GM12878 (cell line): ENCODE data around the gene SHB. TPM values are rescaled to one million over a fixed set of nuclear protein-coding genes. Genes with fewer than 3 reads are reported as not detected.
A peak's percentile ranks its signal among the peaks of the same experiment; 100 is the strongest.

ENCODE experiments used
- ATAC-seq: fragments of 200-7000 bp; cut with Tn5 transposase; 3 replicates; pipeline ENCODE4 v1.9.1; 2020; ENCODE audit warnings: mild to moderate bottlenecking, moderate library complexity
- BruUV-seq: library from RNA; stranded (reverse); fragments of 400-500 nt; replicated peaks from 2 replicates; lab custom pipeline; 2021; lab: Mats Ljungman, UMichigan
- CTCF ChIA-PET: fragments of 300-600 bp; sonication (Branson Sonifier 250); formaldehyde crosslinking; extraction: SDS; loops from one replicate; lab custom pipeline; 2021; ENCODE audit warnings: inconsistent platforms; lab: Yijun Ruan, JAX
- POLR2A ChIA-PET: fragments of 350-600 bp; formaldehyde crosslinking; extraction: SDS; loops from one replicate; lab custom pipeline; 2021; ENCODE audit warnings: inconsistent platforms; lab: Charles Lee
- RAD21 ChIA-PET: fragments of 300-600 bp; sonication (Branson Sonifier 250); formaldehyde crosslinking; loops from one replicate; lab custom pipeline; 2023; ENCODE audit warnings: antibody characterized with exemption; ENCODE audit not compliant: unreplicated experiment; lab: Charles Lee
- SMC1A ChIA-PET: fragments of 300-600 bp; sonication (Branson Sonifier 250); formaldehyde crosslinking; loops from one replicate; lab custom pipeline; 2023; ENCODE audit not compliant: unreplicated experiment, uncharacterized antibody; lab: Charles Lee
- DNase-seq: peaks from one replicate; pipeline ENCODE4 v3.0.0-alpha.2; 2011; ENCODE audit warnings: low read depth, low spot score
- FAIRE-seq: peaks from 3 replicates; lab custom pipeline; 2011; peaks lifted over from hg19 to GRCh38; lab: Jason Lieb, UNC
- H2AFZ ChIP-seq: 2 replicates; pipeline ENCODE4 v1.6.0; 2011; ENCODE audit warnings: low read depth, low read length, control low read depth; ENCODE audit not compliant: control insufficient read depth
- H3K27ac ChIP-seq: 2 replicates; pipeline ENCODE4 v1.5.1; 2011; ENCODE audit warnings: control low read depth; ENCODE audit not compliant: control insufficient read depth, insufficient read depth
- H3K27me3 ChIP-seq, 2 experiments: replicated peaks in 1 of 2; 2 replicates each; pipeline versions ENCODE4 v1.6.0 to v1.6.1; 2011; ENCODE audit warnings: low read length in 1 of 2; ENCODE audit not compliant: control insufficient read depth in 2 of 2, insufficient read depth in 2 of 2
- H3K36me3 ChIP-seq, 2 experiments: 2 replicates each; pipeline ENCODE4 v1.5.1; 2011; ENCODE audit warnings: low read length in 1 of 2; ENCODE audit not compliant: control insufficient read depth in 2 of 2, insufficient read depth in 2 of 2
- H3K4me1 ChIP-seq: 2 replicates; pipeline ENCODE4 v1.6.1; 2011; ENCODE audit warnings: mild to moderate bottlenecking, low read length, moderate library complexity, mixed read lengths; ENCODE audit not compliant: control insufficient read depth, insufficient read depth
- H3K4me2 ChIP-seq: 2 replicates; pipeline ENCODE4 v1.6.0; 2011; ENCODE audit warnings: control low read depth; ENCODE audit not compliant: control insufficient read depth, insufficient read depth
- H3K4me3 ChIP-seq: fragments of 200-600 bp; sonication (generic); 2 replicates; pipeline ENCODE4 v1.5.1; 2016
- H3K79me2 ChIP-seq: 2 replicates; pipeline ENCODE4 v1.6.0; 2011; ENCODE audit warnings: low read length; ENCODE audit not compliant: control insufficient read depth, insufficient read depth
- H3K9ac ChIP-seq: 2 replicates; pipeline ENCODE4 v1.8.0; 2011; ENCODE audit warnings: low read length, control low read depth, mixed read lengths; ENCODE audit not compliant: control insufficient read depth, insufficient read depth
- H3K9me3 ChIP-seq: replicated peaks from 3 replicates; pipeline ENCODE4 v1.5.1; 2011; ENCODE audit warnings: mild to moderate bottlenecking, low read length; ENCODE audit not compliant: control insufficient read depth, insufficient read depth
- H4K20me1 ChIP-seq: 2 replicates; pipeline ENCODE4 v1.6.0; 2011; ENCODE audit not compliant: control insufficient read depth, insufficient read depth
- FOXM1 ChIP-seq: IDR thresholded peaks from 2 replicates; pipeline ENCODE4 v1.6.1; 2012; ENCODE audit warnings: low read depth, mild to moderate bottlenecking, inconsistent platforms, low read length, moderate library complexity
- HCFC1 ChIP-seq: fragments of 150-350 bp; IDR thresholded peaks from 2 replicates; pipeline ENCODE4 v1.6.1; 2014; ENCODE audit warnings: low read length
- IKZF1 ChIP-seq: fragments of 450-650 bp; conservative IDR thresholded peaks from 2 replicates; pipeline ENCODE4 v1.6.1; 2017; ENCODE audit warnings: antibody characterized with exemption, mild to moderate bottlenecking
- KLF5 ChIP-seq: fragments of 450-650 bp; IDR thresholded peaks from 2 replicates; pipeline ENCODE4 v1.6.1; 2014; ENCODE audit warnings: mild to moderate bottlenecking; ENCODE audit not compliant: partially characterized antibody
- NR2C2 ChIP-seq: IDR thresholded peaks from 2 replicates; pipeline ENCODE4 v1.6.1; 2011; ENCODE audit warnings: borderline replicate concordance, low read depth; ENCODE audit not compliant: control insufficient read depth, insufficient read length
- ZSCAN29 ChIP-seq: fragments of 450-650 bp; IDR thresholded peaks from 2 replicates; pipeline ENCODE4 v1.6.1; 2017; ENCODE audit warnings: mild to moderate bottlenecking, moderate library complexity
- WGBS: methylation state at CpG from one replicate; pipeline ENCODE4 v1.1.6; 2016; ENCODE audit warnings: low lambda C conversion rate; ENCODE audit not compliant: insufficient replicate concordance, insufficient coverage; ENCODE audit errors: missing lambda C conversion rate; 5-methylcytosine and 5-hydroxymethylcytosine counted together
- in situ Hi-C: fragments of 300-500 bp; cut with MboI; formaldehyde crosslinking; loops from 9 replicates; pipeline ENCODE4 v1.14.3; 2018; ENCODE audit warnings: mixed read lengths
- intact Hi-C: fragments of 100-400 bp; cut with micrococcal nuclease; formaldehyde crosslinking; loops from one replicate; pipeline ENCODE4 v1.14.2; 2022; ENCODE audit not compliant: unreplicated experiment
- polyA plus RNA-seq, 11 experiments: library from polyadenylated mRNA; depleted of rRNA in 4 of 11; unstranded in 6 of 11; stranded (reverse) in 5 of 11; fragments of >200 nt; fragmentation: Nextera tagmentation in 4 of 11; fragmentation: Illumina TruSeq in 1 of 11; extraction: Ambion mirVana in 4 of 11; extraction: Trizol in 1 of 11; gene quantifications; 1 replicate in 1 of 11; 2 replicates in 10 of 11; pipeline versions ENCODE4 v1.2.1 to v1.2.3, GENCODE V29; 2011 to 2016; ENCODE audit warnings: inconsistent platforms in 2 of 11, missing spikeins in 2 of 11, low read depth in 1 of 11
- total RNA-seq, 4 experiments: library from RNA; depleted of rRNA in 3 of 4; stranded (reverse); fragments of >200 nt in 3 of 4; fragmentation: Illumina TruSeq in 1 of 4; extraction: Trizol in 1 of 4; gene quantifications; 2 replicates each; pipeline versions ENCODE4 v1.2.1 to v1.2.3, GENCODE V29; 2013 to 2021
- TF ChIP-seq, protein P1 (sequence below): fragments of 450-650 bp; IDR thresholded peaks from 2 replicates; pipeline ENCODE4 v1.6.1; 2017; ENCODE audit warnings: mild to moderate bottlenecking, low read depth, inconsistent platforms; ENCODE audit not compliant: poor library complexity, severe bottlenecking
- TF ChIP-seq, protein P2 (sequence below): IDR thresholded peaks from 2 replicates; pipeline ENCODE4 v1.6.1; 2011; ENCODE audit warnings: mild to moderate bottlenecking, low read depth, low read length, moderate library complexity; ENCODE audit not compliant: insufficient replicate concordance

The SHB gene
- total and polyA plus RNA-seq, 10 of the 15 experiments (the other 5 are each of a cell fraction or from before 2014, with no cell fraction given): 0.29 to 6.2 (median 1.3) TPM

DNA sequence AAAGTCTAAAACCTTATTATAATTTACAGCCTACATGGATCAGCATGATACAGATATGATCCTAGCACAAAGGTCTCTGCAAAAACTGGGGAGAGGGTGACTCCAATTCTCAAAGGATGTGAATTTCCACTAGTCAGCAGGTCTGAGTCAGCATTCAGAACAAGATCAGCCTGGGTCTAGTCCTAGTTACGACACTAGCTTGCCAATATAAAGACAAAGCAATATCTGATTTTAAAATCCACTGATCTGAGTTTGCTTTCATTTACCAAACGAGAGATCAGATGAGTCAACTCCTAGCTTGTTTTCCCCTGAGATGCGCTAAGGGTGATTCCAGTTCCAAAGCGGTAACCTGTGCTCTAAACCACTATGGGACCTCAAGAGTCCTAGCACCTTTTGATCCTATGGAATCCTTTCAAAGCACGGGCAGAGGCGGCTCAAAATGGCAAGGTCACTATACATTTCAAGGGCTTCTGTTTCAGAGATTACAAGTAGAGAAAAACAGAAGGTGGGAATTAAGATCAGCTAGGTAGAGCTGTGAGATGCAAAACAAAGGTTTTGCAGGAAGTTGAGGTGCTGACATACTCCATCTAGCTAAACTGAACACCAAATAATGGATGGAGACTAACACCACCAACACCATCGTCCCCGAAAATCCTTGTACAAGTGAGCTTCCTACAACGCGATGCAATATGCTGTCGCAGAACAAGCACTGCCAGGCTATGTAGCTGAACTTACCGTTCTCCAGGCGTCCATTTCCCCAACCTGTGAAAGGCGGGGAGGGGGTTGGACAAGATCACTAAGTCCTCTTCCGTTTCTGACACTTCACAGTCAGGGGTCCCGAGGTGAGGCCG lies 166.0 kb downstream of the SHB start:
- no TSS peak for BruUV-seq
- TF ChIP-seq HCFC1: no peak
- TF ChIP-seq, protein P1, sequence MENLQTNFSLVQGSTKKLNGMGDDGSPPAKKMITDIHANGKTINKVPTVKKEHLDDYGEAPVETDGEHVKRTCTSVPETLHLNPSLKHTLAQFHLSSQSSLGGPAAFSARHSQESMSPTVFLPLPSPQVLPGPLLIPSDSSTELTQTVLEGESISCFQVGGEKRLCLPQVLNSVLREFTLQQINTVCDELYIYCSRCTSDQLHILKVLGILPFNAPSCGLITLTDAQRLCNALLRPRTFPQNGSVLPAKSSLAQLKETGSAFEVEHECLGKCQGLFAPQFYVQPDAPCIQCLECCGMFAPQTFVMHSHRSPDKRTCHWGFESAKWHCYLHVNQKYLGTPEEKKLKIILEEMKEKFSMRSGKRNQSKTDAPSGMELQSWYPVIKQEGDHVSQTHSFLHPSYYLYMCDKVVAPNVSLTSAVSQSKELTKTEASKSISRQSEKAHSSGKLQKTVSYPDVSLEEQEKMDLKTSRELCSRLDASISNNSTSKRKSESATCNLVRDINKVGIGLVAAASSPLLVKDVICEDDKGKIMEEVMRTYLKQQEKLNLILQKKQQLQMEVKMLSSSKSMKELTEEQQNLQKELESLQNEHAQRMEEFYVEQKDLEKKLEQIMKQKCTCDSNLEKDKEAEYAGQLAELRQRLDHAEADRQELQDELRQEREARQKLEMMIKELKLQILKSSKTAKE: no peak
- no peak for TF ChIP-seq FOXM1
- TF ChIP-seq, protein P2, sequence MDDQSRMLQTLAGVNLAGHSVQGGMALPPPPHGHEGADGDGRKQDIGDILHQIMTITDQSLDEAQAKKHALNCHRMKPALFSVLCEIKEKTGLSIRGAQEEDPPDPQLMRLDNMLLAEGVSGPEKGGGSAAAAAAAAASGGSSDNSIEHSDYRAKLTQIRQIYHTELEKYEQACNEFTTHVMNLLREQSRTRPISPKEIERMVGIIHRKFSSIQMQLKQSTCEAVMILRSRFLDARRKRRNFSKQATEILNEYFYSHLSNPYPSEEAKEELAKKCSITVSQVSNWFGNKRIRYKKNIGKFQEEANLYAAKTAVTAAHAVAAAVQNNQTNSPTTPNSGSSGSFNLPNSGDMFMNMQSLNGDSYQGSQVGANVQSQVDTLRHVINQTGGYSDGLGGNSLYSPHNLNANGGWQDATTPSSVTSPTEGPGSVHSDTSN: no peak
- TF ChIP-seq KLF5: no peak
- no peak for TF ChIP-seq ZSCAN29
- no peak for TF ChIP-seq NR2C2
- TF ChIP-seq IKZF1: no peak
- no peaks in the 10 kb centered on the region for H4K20me1 ChIP-seq
- ChIA-PET POLR2A (interaction anchor here (0.6 to 1.6 kb wide), 6 partner anchors 90 to 195 kb away, joined by 3 to 6 read pairs (median 4); partner anchors contain the start of gene EXOSC3), RAD21 (interaction anchor here (0.5 to 2.3 kb wide), 21 partner anchors 9 to 907 kb away, joined by 3 to 11 read pairs (median 4); partner anchors contain the start of gene EXOSC3), SMC1A (interaction anchor here (0.6 to 4.6 kb wide), 28 partner anchors 10 to 426 kb away, joined by 3 to 24 read pairs (median 3); partner anchors contain the start of genes EXOSC3 and TRMT10B), CTCF (interaction anchor here (0.6 to 2.6 kb wide), 29 partner anchors 9 to 498 kb away, joined by 3 to 15 read pairs (median 4); partner anchors contain the start of genes EXOSC3 and POLR1E)
- under 1% methylated on average over 17 of the region's 17 CpGs for WGBS
- DNase-seq (no peak), FAIRE-seq (peak; percentile 84), ATAC-seq (peak; percentile 37)
- in situ Hi-C loops: loop anchor here (25.0 kb wide), 1 partner anchor 784 kb away; no protein-coding TSS in a partner anchor
- no peaks in the 10 kb centered on the region for H3K27me3 ChIP-seq
- peak overlapping the region; percentile 80 for H3K9ac ChIP-seq
- H3K79me2 ChIP-seq: peaks cover 25% of the 10 kb centered on the region
- peak overlapping the region; percentile 76 for H3K27ac ChIP-seq
- peak overlapping the region; percentile 73 for H2AFZ ChIP-seq
- peak overlapping the region; percentile 86 for H3K4me3 ChIP-seq
- no peaks in the 10 kb centered on the region; a peak in 3 of 4 replicates for H3K36me3 ChIP-seq
- H3K9me3 ChIP-seq: no peaks in the 10 kb centered on the region
- peaks cover 10% of the 10 kb centered on the region for H3K4me1 ChIP-seq
- H3K4me2 ChIP-seq: peak overlapping the region; percentile 93
- intact Hi-C loops: loop anchor here (5.0 to 10.0 kb wide), 3 partner anchors 101 to 421 kb away; partner anchors contain the start of genes DCAF10 and TOMM5
